Measurements from ENCODE around the gene ALDOA. TPM values are rescaled to one million over a fixed set of nuclear protein-coding genes. Genes with fewer than 3 reads are reported as not detected.
A peak's percentile ranks its signal among the peaks of the same experiment; 100 is the strongest.

Gene ALDOA
- total and polyA plus RNA-seq, 5 donors from 2014 or later: 430 to 1,243 (median 1,138) TPM

GRCh38 chr16:30046178-30046577, 19.4 kb upstream of the ALDOA start:
- Histone ChIP-seq H3K9me3 (ENCODE audit: control insufficient read depth in 2 of 2, low read length in 2 of 2) (no peaks in the 10 kb centered on the region), H3K36me3 (ENCODE audit: control insufficient read depth, insufficient read depth, low read length) (no peaks in the 10 kb centered on the region), H3K4me1 (ENCODE audit: control insufficient read depth, insufficient read depth, low read length, poor library complexity, severe bottlenecking) (no peaks in the 10 kb centered on the region), H3K27me3 (ENCODE audit: control insufficient read depth, insufficient read depth, low read length) (no peaks in the 10 kb centered on the region), H3K4me3 (ENCODE audit: low read depth, low read length) (no peak overlapping the region), H3K27ac (ENCODE audit: insufficient read depth, low read length, poor library complexity, severe bottlenecking) (no peak overlapping the region)
- H3K36me3 Mint-ChIP-seq: no peaks in the 10 kb centered on the region
- no peak overlapping the region for H3K4me3 Mint-ChIP-seq
- H3K4me1 Mint-ChIP-seq: no peaks in the 10 kb centered on the region
- no peak overlapping the region for H3K27ac Mint-ChIP-seq
- no peak for DNase-seq
- no peak for ATAC-seq (ENCODE audit: low read depth in 2 of 2)
- peaks cover 8% of the 10 kb centered on the region for H3K27me3 Mint-ChIP-seq
- peaks cover 0 to 1% (median 0%) of the 10 kb centered on the region in 7 donors for H3K9me3 Mint-ChIP-seq

GRCh38 chr16:30046588-30046987, 19.0 kb upstream of the ALDOA start:
- peaks cover 7% of the 10 kb centered on the region for H3K27me3 Mint-ChIP-seq
- Histone ChIP-seq H3K4me3 (ENCODE audit: low read depth, low read length) (no peak overlapping the region), H3K27me3 (ENCODE audit: control insufficient read depth, insufficient read depth, low read length) (no peaks in the 10 kb centered on the region), H3K4me1 (ENCODE audit: control insufficient read depth, insufficient read depth, low read length, poor library complexity, severe bottlenecking) (no peaks in the 10 kb centered on the region), H3K36me3 (ENCODE audit: control insufficient read depth, insufficient read depth, low read length) (no peaks in the 10 kb centered on the region), H3K27ac (ENCODE audit: insufficient read depth, low read length, poor library complexity, severe bottlenecking) (no peak overlapping the region), H3K9me3 (ENCODE audit: control insufficient read depth in 2 of 2, low read length in 2 of 2) (no peaks in the 10 kb centered on the region)
- H3K4me3 Mint-ChIP-seq: no peak overlapping the region
- H3K27ac Mint-ChIP-seq: no peak overlapping the region
- H3K4me1 Mint-ChIP-seq: no peaks in the 10 kb centered on the region
- H3K9me3 Mint-ChIP-seq: peaks cover 0 to 1% (median 0%) of the 10 kb centered on the region in 7 donors
- no peaks in the 10 kb centered on the region for H3K36me3 Mint-ChIP-seq
- ATAC-seq (ENCODE audit: low read depth in 2 of 2): no peak
- no peak for DNase-seq

DNA sequence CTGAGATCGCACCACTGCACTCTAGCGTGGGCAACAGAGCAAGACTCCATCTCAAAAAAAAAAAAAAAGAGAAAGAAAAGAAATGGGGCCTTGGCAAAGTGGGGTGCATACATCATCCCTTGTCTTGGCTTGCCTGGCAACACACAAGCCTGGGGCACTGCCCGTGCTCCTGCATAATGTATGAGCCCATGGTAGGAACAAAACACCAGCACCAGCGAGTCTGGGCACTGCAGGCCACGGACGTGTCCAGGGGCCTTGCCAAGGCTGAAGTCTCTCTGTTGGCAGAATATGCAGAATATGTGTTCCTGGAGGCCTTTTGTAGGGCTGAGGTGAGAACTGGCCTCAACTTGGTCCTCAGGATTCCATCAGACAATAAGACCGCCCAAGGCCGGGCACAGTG, 15.7 kb upstream of the ALDOA start:
- no peaks in the 10 kb centered on the region for H3K36me3 ChIP-seq (ENCODE audit: control insufficient read depth, insufficient read depth, low read length)
- no peak overlapping the region for H3K4me3 ChIP-seq (ENCODE audit: low read depth, low read length)
- peaks cover 12% of the 10 kb centered on the region for H3K4me1 ChIP-seq (ENCODE audit: control insufficient read depth, insufficient read depth, low read length, poor library complexity, severe bottlenecking)
- Mint-ChIP-seq H3K4me1 (peaks cover 0 to 17% (median 6%) of the 10 kb centered on the region in 4 donors), H3K27me3 (no peaks in the 10 kb centered on the region), H3K36me3 (no peaks in the 10 kb centered on the region), H3K4me3 (no peak overlapping the region), H3K9me3 (peaks cover 0 to 1% (median 0%) of the 10 kb centered on the region in 7 donors), H3K27ac (no peak overlapping the region)
- no peak overlapping the region for H3K27ac ChIP-seq (ENCODE audit: insufficient read depth, low read length, poor library complexity, severe bottlenecking)
- no peak for ATAC-seq (ENCODE audit: low read depth in 2 of 2)
- no peaks in the 10 kb centered on the region for H3K9me3 ChIP-seq (ENCODE audit: control insufficient read depth in 2 of 2, low read length in 2 of 2)
- H3K27me3 ChIP-seq (ENCODE audit: control insufficient read depth, insufficient read depth, low read length): no peaks in the 10 kb centered on the region
- DNase-seq: no peak

GRCh38 chr16:30051518-30051917, 14.0 kb upstream of the ALDOA start:
- no peaks in the 10 kb centered on the region for H3K27me3 Mint-ChIP-seq
- ATAC-seq (ENCODE audit: low read depth in 2 of 2): no peak
- DNase-seq: no peak
- Histone ChIP-seq H3K9me3 (ENCODE audit: control insufficient read depth in 2 of 2, low read length in 2 of 2) (no peaks in the 10 kb centered on the region), H3K4me1 (ENCODE audit: control insufficient read depth, insufficient read depth, low read length, poor library complexity, severe bottlenecking) (peaks cover 18% of the 10 kb centered on the region), H3K4me3 (ENCODE audit: low read depth, low read length) (no peak overlapping the region), H3K36me3 (ENCODE audit: control insufficient read depth, insufficient read depth, low read length) (no peaks in the 10 kb centered on the region), H3K27me3 (ENCODE audit: control insufficient read depth, insufficient read depth, low read length) (no peaks in the 10 kb centered on the region), H3K27ac (ENCODE audit: insufficient read depth, low read length, poor library complexity, severe bottlenecking) (no peak overlapping the region)
- peaks cover 0 to 26% (median 9%) of the 10 kb centered on the region in 4 donors for H3K4me1 Mint-ChIP-seq
- H3K27ac Mint-ChIP-seq: peak overlapping the region in 2 of 3 donors; percentile 11 to 43
- peaks cover 0 to 1% (median 0%) of the 10 kb centered on the region in 7 donors for H3K9me3 Mint-ChIP-seq
- no peaks in the 10 kb centered on the region for H3K36me3 Mint-ChIP-seq
- peak overlapping the region in 3 of 4 donors; percentile 62 to 78 (median 72) for H3K4me3 Mint-ChIP-seq

DNA sequence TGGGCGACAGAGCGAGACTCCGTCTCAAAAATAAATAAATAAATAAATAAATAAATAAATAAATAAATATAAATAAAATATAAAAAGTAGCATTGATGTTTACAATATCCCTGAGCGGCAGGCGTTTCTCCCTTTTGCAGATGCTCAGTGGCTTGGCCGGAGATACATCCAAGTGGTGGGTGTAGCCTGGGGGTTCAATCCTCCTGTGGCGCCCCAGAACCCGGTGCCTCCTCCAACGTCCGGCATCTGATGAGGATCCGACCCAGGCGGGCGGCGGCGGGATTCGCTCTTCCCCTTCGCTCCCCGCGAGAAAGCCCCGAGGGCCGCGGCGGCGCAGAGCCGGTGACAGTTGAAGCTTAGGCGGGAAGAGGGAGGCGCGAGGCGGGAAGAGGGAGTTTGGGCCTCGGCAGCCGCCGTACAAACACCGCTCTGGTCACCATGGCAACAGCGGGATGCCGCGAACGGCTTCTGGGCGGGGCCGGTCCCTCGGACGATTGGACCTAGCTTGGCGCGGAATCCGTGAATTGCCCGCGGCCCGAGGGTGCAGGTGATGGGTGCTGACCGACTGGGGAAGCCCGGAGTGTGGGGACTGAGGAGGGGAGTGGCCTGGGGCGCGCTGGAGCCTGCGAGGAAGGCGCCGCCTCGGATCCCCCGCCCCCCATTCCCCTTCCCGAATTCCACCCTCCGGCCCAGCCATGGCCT, 12.7 kb upstream of the ALDOA start:
- H3K9me3 ChIP-seq (ENCODE audit: control insufficient read depth in 2 of 2, low read length in 2 of 2): no peaks in the 10 kb centered on the region
- DNase-seq (peak; percentile 80 to 90 (median 84)), ATAC-seq (ENCODE audit: low read depth in 2 of 2) (peak; percentile 68 to 73)
- Mint-ChIP-seq H3K9me3 (peaks cover 0 to 1% (median 0%) of the 10 kb centered on the region in 7 donors), H3K36me3 (no peaks in the 10 kb centered on the region), H3K27ac (peak overlapping the region in 2 of 3 donors; percentile 69 to 81), H3K4me1 (peaks cover 0 to 26% (median 9%) of the 10 kb centered on the region in 4 donors), H3K27me3 (no peaks in the 10 kb centered on the region), H3K4me3 (peak overlapping the region; percentile 89 to 93 (median 89))
- peak overlapping the region; percentile 37 for H3K4me3 ChIP-seq (ENCODE audit: low read depth, low read length)
- no peaks in the 10 kb centered on the region for H3K27me3 ChIP-seq (ENCODE audit: control insufficient read depth, insufficient read depth, low read length)
- H3K27ac ChIP-seq (ENCODE audit: insufficient read depth, low read length, poor library complexity, severe bottlenecking): no peak overlapping the region
- no peaks in the 10 kb centered on the region for H3K36me3 ChIP-seq (ENCODE audit: control insufficient read depth, insufficient read depth, low read length)
- peaks cover 18% of the 10 kb centered on the region for H3K4me1 ChIP-seq (ENCODE audit: control insufficient read depth, insufficient read depth, low read length, poor library complexity, severe bottlenecking)

- Histone ChIP-seq H3K36me3 (ENCODE audit: control insufficient read depth, insufficient read depth, low read length) (no peaks in the 10 kb centered on the region), H3K9me3 (ENCODE audit: control insufficient read depth in 2 of 2, low read length in 2 of 2) (no peaks in the 10 kb centered on the region), H3K27me3 (ENCODE audit: control insufficient read depth, insufficient read depth, low read length) (no peaks in the 10 kb centered on the region), H3K4me1 (ENCODE audit: control insufficient read depth, insufficient read depth, low read length, poor library complexity, severe bottlenecking) (peaks cover 18% of the 10 kb centered on the region), H3K4me3 (ENCODE audit: low read depth, low read length) (peak overlapping the region; percentile 32), H3K27ac (ENCODE audit: insufficient read depth, low read length, poor library complexity, severe bottlenecking) (no peak overlapping the region)
- DNase-seq: no peak
- H3K9me3 Mint-ChIP-seq: no peaks in the 10 kb centered on the region
- H3K27ac Mint-ChIP-seq: peak overlapping the region in 1 of 3 donors; percentile 4
- no peaks in the 10 kb centered on the region for H3K36me3 Mint-ChIP-seq
- ATAC-seq (ENCODE audit: low read depth in 2 of 2): no peak
- H3K4me3 Mint-ChIP-seq: peak overlapping the region; percentile 75 to 90 (median 85)
- H3K4me1 Mint-ChIP-seq: peaks cover 0 to 26% (median 9%) of the 10 kb centered on the region in 4 donors
- no peaks in the 10 kb centered on the region for H3K27me3 Mint-ChIP-seq
Measured at GRCh38 chr16:30053376-30054015, 12.1 kb upstream of the ALDOA start.

DNA sequence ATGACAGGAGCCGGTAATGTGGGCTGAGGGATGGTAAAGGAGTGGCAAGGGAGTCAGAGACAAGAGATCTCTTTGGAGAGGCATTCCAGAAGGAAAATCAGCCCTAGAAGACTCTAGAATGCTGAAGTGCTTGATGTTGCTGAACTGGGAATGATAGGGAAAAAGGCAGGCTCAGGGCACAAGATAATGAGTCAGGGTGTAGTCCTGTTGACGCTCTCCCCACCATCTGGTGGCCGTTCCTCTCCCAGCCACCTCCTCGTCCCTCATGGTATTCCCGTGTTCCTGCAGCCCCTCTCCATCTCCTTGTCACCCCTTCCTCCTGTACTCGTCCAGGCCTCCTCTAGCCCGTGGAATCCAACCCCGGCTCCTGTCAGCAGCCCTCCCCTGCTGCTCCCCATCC, 11.1 kb upstream of the ALDOA start:
- Mint-ChIP-seq H3K4me1 (peaks cover 0 to 26% (median 9%) of the 10 kb centered on the region in 4 donors), H3K4me3 (peak overlapping the region; percentile 75 to 91 (median 83)), H3K27ac (peak overlapping the region in 2 of 3 donors; percentile 31 to 66), H3K36me3 (no peaks in the 10 kb centered on the region), H3K27me3 (no peaks in the 10 kb centered on the region), H3K9me3 (no peaks in the 10 kb centered on the region)
- Histone ChIP-seq H3K27ac (ENCODE audit: insufficient read depth, low read length, poor library complexity, severe bottlenecking) (no peak overlapping the region), H3K36me3 (ENCODE audit: control insufficient read depth, insufficient read depth, low read length) (no peaks in the 10 kb centered on the region), H3K4me1 (ENCODE audit: control insufficient read depth, insufficient read depth, low read length, poor library complexity, severe bottlenecking) (peaks cover 18% of the 10 kb centered on the region), H3K27me3 (ENCODE audit: control insufficient read depth, insufficient read depth, low read length) (no peaks in the 10 kb centered on the region), H3K4me3 (ENCODE audit: low read depth, low read length) (no peak overlapping the region), H3K9me3 (ENCODE audit: control insufficient read depth in 2 of 2, low read length in 2 of 2) (no peaks in the 10 kb centered on the region)
- no peak for ATAC-seq (ENCODE audit: low read depth in 2 of 2)
- DNase-seq: no peak

Measured in CD4-positive, CD25-positive, alpha-beta regulatory T cell (primary cell).